ENCODE results near the gene ANKRD33B.
"Not testable (repeated sequence)": the region's sequence is repeated elsewhere in the genome, so short reads cannot be mapped to it uniquely, and the experiment has no call there.

ANKRD33B gene

DNA sequence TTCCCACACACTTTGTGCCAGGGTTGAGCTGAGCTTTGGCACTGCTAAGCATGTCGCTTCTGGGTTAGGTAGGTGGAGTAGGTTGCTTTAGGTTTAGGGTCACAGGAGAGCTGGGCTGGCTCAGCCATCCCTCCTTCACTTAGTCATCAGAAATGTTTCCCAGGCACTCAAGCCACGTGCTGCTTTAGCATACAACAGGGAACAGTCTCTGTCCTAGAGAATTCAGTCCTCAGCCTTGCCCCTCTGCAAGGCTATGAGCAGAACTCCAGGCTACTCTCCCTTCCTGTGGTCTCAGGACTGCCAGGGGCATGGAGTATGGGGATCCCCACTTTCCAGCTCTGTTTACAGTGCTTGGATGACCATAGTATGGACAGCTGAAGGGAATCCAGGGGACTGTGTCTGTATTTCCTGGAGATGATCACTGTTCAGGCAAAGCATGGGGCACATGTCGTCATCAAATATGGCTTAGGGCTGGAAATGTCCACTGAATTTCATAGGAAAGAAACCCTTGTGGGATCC is 7.5 kb upstream of the ANKRD33B start:
- in situ Hi-C loops (cut with MboI; ENCODE audit: low sequenced_read_pairs), result no loop called here

GRCh38 chr5:10556893-10557746 is 6.8 kb upstream of the ANKRD33B start:
- in situ Hi-C loops (cut with MboI; ENCODE audit: low sequenced_read_pairs), result no loop called here

DNA sequence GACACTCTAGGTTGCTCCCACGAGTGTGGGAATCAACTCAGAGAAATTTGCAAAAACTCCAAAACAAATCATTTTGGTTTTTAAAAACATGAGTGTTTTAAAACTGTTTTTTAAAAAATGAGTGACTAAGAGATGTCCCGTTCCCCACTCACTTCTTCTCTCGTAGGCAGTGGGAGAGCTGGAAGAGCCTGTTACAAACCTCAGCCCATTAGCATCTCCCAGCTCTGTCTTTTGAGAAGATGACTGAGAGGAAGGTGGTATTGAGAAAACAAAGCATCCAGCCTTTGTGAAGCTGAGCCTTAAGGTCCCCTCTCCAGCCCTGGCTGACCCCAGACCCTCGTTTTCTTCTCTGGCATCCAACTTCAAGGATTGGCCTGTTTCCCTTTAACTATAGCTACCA is 4.7 kb upstream of the ANKRD33B start:
- in situ Hi-C loops (cut with MboI; ENCODE audit: low sequenced_read_pairs), result no loop called here

- in situ Hi-C loops (cut with MboI; ENCODE audit: low sequenced_read_pairs), result no loop called here
These were observed 4.0 kb upstream of the ANKRD33B start for GRCh38 chr5:10559871-10560270.

- in situ Hi-C loops (cut with MboI; ENCODE audit: low sequenced_read_pairs), result no loop called here
These were observed 1.4 kb upstream of the ANKRD33B start for GRCh38 chr5:10562201-10563109.

DNA sequence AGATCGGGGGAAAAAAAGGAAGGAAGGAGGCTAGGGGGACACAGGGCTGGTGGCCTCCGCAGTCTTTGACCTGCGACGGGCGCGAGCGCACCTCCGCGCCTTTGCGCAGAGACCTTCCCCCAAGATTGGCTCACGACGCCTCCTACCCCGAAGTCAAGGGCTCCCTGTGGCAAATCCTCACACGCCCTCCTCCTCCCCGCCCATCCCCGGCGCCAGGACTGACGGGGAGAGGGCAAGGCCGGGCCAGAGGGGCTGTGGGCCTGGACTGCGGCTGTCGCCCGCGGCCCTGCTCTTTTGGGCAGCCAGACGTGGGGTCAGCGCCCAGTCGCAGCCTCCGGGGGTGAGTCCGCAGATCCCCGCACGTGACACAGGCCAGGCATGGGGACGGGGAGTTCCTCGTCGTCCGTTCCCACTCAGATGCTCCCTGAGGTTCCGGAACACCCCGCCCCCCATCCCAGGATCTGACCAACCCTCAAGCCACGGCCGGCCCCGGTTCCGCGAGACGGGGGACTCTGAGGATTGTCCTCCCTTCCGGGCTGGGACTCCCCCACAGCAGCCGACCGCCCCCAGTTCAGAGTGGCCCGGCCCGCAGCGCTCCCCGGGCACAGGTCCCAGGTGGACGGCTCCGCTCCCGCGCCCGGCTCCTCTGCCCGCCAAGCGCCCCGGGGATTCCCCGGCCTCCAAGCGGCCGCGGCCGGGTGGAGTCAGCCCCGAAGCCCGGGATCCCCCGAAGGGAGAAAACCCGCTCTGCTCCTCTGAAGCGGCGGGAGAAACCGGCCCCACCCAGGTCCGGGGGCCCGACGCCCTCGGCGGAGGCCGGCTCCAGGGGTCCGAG is 543 bp upstream of the ANKRD33B start:
- in situ Hi-C loops (cut with MboI; ENCODE audit: low sequenced_read_pairs), result no loop called here

DNA sequence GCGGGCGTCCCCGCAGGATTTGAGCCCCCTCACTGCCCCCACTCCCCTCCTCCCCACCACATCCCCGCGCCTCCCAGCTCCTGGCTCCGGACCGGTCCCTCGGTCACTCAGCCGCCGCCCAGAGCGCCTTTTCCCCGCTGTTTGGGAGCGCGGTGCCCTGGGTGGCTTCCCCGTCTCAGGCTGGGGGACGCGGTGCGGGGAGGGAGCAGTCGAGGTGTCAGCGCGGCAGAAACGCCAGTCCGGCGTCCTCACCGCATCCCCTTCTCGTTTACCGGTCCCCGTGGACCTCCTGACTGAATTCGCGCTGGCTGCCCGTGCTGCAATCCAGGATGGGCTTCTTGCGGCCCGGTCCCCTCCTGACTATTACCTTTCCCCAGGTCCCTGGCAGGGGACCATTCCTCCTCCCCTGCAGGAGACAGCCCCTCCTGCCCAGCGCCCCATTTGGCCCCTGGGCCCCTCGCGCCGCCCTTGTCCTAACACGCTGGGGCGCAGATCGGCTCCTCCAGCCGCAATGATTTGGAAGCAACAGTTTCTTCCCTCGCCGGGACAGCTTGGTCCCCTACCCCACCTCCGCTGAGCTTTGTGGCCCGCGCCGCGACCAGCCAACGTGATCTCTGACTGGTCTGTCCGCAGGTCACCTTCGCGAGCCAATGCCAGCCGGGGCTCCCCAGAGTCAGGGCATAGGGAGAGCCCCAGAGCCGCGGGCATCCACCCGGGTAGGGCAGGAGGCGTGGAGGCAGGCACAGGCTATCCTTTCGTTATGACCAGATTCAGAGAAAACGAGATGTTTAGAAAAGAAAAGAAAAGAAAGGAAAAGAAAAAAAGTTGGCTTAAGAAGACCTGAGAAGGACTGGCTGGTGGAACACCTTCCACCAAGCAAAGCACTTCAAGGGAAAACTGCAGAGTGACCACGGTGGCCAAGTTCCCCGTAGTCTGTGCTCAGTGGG is 1.2 kb downstream of the ANKRD33B start:
- in situ Hi-C loops (cut with MboI; ENCODE audit: low sequenced_read_pairs), result no loop called here

GRCh38 chr5:10565785-10566542 is 2.1 kb downstream of the ANKRD33B start:
- in situ Hi-C loops (cut with MboI; ENCODE audit: low sequenced_read_pairs), result no loop called here

GRCh38 chr5:10566543-10567068 is 2.7 kb downstream of the ANKRD33B start:
- in situ Hi-C loops (cut with MboI; ENCODE audit: low sequenced_read_pairs), result no loop called here

DNA sequence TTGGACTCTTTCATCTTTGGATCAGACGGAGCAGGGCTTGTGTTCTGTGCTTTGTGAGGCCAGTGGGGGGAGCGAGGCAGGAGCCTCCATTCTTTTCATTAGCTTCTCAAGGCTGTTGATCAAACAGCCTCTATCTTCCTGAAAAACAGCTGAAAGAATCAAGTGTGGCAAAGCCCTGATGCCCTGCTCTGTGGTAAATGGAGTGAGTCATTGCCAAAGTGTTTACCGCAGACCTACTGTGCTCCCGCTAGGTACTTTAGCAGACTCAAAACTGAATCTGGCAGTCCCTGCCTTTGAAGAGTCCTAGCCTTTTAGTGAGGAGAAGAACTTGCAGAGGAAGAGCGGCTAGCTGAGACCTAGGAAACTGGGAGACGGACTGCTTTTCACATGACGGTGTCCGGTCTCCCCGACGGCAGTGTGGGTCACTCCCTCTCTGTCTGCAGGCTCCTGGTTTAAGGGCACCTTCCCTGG is 3.3 kb downstream of the ANKRD33B start:
- in situ Hi-C loops (cut with MboI; ENCODE audit: low sequenced_read_pairs), result no loop called here

DNA sequence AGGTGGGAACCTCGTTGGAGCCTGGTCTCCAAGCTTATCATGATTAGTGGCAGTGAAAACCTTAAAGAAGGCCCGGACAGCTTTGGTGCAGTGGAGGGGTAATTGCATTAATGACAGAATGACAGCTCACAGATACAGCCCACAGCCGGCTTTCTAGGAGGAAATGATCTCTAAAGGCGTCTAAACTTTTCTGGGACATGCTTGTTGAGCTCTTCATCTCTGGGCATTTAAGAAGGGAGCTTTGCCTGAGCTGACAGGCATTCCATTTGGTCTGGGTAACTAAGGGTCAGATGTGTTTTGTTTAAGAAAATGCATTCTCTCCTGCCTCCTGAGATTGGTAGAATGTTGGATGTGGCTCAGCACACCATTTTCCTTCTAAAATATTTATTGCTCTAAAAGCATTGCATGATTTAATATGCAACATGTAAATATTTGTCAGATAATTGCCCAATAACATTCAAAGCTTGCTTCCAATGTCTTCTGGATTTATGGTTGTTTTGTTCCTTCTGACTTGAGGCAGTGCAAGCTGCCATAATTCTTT is 4.0 kb downstream of the ANKRD33B start:
- in situ Hi-C loops (cut with MboI; ENCODE audit: low sequenced_read_pairs), result no loop called here

DNA sequence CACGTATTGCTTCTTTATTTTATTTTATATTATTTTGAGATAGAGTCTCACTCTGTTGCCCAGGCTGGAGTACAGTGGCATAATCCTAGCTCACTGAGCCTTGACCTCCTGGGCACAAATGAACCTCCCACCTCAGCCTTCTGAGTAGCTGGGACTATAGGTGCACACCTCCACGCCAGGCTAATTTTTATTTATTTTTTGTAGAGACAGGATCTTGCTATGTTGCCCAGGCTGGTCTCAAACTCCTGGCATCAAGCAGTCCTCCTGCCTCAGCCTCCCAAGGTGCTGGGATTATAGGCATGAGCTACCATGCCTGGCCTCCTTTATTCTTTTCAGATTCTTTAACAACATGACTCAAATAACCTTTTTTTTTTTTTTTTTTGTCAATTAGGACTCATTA is 6.7 kb downstream of the ANKRD33B start:
- in situ Hi-C loops (cut with MboI; ENCODE audit: low sequenced_read_pairs), result not testable (repeated sequence)

GRCh38 chr5:10572451-10572850 is 8.6 kb downstream of the ANKRD33B start:
- in situ Hi-C loops (cut with MboI; ENCODE audit: low sequenced_read_pairs), result no loop called here

GRCh38 chr5:10573487-10574145 is 9.7 kb downstream of the ANKRD33B start:
- in situ Hi-C loops (cut with MboI; ENCODE audit: low sequenced_read_pairs), result no loop called here

GRCh38 chr5:10574879-10575278 is 11.0 kb downstream of the ANKRD33B start:
- in situ Hi-C loops (cut with MboI; ENCODE audit: low sequenced_read_pairs), result not testable (repeated sequence)

- in situ Hi-C loops (cut with MboI; ENCODE audit: low sequenced_read_pairs), result no loop called here
These were observed 12.4 kb downstream of the ANKRD33B start for GRCh38 chr5:10576121-10576789.

GRCh38 chr5:10576790-10577189 is 12.9 kb downstream of the ANKRD33B start:
- in situ Hi-C loops (cut with MboI; ENCODE audit: low sequenced_read_pairs), result no loop called here

All from HL-60/S4 (cell line).